ENCODE data around the gene MCOLN1. TPM values are rescaled to one million over a fixed set of nuclear protein-coding genes. Genes with fewer than 3 reads are reported as not detected.

Gene MCOLN1
- total and polyA plus RNA-seq, 2 experiments from 2014 or later, result 15.5 to 55.5 TPM

- no peak overlapping the region for H3K27ac ChIP-seq
- H3K9me3 ChIP-seq (ENCODE audit: low read depth), result no peaks in the 10 kb centered on the region
- no peaks in the 10 kb centered on the region for H3K9me2 ChIP-seq (replicated peaks; ENCODE audit: insufficient read depth)
- 96% methylated on average over 15 of the region's 18 CpGs for WGBS (ENCODE audit: low lambda C conversion rate, missing lambda C conversion rate)
- no peak for DNase-seq (ENCODE audit: low spot score)
- no peaks in the 10 kb centered on the region for H3K36me3 ChIP-seq (replicated peaks; ENCODE audit: insufficient read depth, low read depth)
- no peaks in the 10 kb centered on the region for H4K20me1 ChIP-seq (ENCODE audit: insufficient read depth, poor library complexity, severe bottlenecking)
- no peak for TF ChIP-seq CTCF (IDR thresholded peaks at IDR 0.05; ENCODE audit: poor library complexity)
- TF ChIP-seq EZH2 (IDR thresholded peaks at IDR 0.05; ENCODE audit: borderline replicate concordance), result no peak
- TF ChIP-seq EZH2phosphoT487 (IDR thresholded peaks at IDR 0.05; ENCODE audit: low read depth, severe bottlenecking, unreplicated experiment), result no peak
- no peaks in the 10 kb centered on the region for H3K27me3 ChIP-seq
- H3K4me3 ChIP-seq, result no peak overlapping the region
- H3K4me1 ChIP-seq (ENCODE audit: insufficient read depth), result no peaks in the 10 kb centered on the region
- H2AFZ ChIP-seq, result no peak overlapping the region
- no peak overlapping the region for H3K4me2 ChIP-seq
- H3K79me2 ChIP-seq, result no peaks in the 10 kb centered on the region
Observed at GRCh38 chr19:7558667-7559066, 36.2 kb downstream of the MCOLN1 start.

GRCh38 chr19:7559102-7559501 lies 36.7 kb downstream of the MCOLN1 start:
- no peak overlapping the region for H3K27ac ChIP-seq
- no peaks in the 10 kb centered on the region for H3K79me2 ChIP-seq
- H3K36me3 ChIP-seq (replicated peaks; ENCODE audit: insufficient read depth, low read depth), result no peaks in the 10 kb centered on the region
- WGBS (ENCODE audit: low lambda C conversion rate, missing lambda C conversion rate), result 72% methylated on average over 4 of the region's 4 CpGs
- no peaks in the 10 kb centered on the region for H3K9me3 ChIP-seq (ENCODE audit: low read depth)
- H3K4me2 ChIP-seq, result no peak overlapping the region
- no peak overlapping the region for H2AFZ ChIP-seq
- H3K9me2 ChIP-seq (replicated peaks; ENCODE audit: insufficient read depth), result no peaks in the 10 kb centered on the region
- no peaks in the 10 kb centered on the region for H4K20me1 ChIP-seq (ENCODE audit: insufficient read depth, poor library complexity, severe bottlenecking)
- no peaks in the 10 kb centered on the region for H3K27me3 ChIP-seq
- no peak overlapping the region for H3K4me3 ChIP-seq
- no peak for DNase-seq (ENCODE audit: low spot score)
- no peaks in the 10 kb centered on the region for H3K4me1 ChIP-seq (ENCODE audit: insufficient read depth)
- no peak for TF ChIP-seq EZH2phosphoT487 (IDR thresholded peaks at IDR 0.05; ENCODE audit: low read depth, severe bottlenecking, unreplicated experiment)
- no peak for TF ChIP-seq EZH2 (IDR thresholded peaks at IDR 0.05; ENCODE audit: borderline replicate concordance)
- no peak for TF ChIP-seq CTCF (IDR thresholded peaks at IDR 0.05; ENCODE audit: poor library complexity)

GRCh38 chr19:7560255-7560654 lies 37.8 kb downstream of the MCOLN1 start:
- H3K27ac ChIP-seq, result no peak overlapping the region
- no peaks in the 10 kb centered on the region for H3K36me3 ChIP-seq (replicated peaks; ENCODE audit: insufficient read depth, low read depth)
- H3K79me2 ChIP-seq, result no peaks in the 10 kb centered on the region
- H3K4me1 ChIP-seq (ENCODE audit: insufficient read depth), result no peaks in the 10 kb centered on the region
- H3K4me2 ChIP-seq, result no peak overlapping the region
- no peak overlapping the region for H3K4me3 ChIP-seq
- H3K9me3 ChIP-seq (ENCODE audit: low read depth), result no peaks in the 10 kb centered on the region
- no peaks in the 10 kb centered on the region for H3K27me3 ChIP-seq
- DNase-seq (ENCODE audit: low spot score), result no peak
- no peak overlapping the region for H2AFZ ChIP-seq
- WGBS (ENCODE audit: low lambda C conversion rate, missing lambda C conversion rate), result 89% methylated on average over 2 of the region's 2 CpGs
- no peaks in the 10 kb centered on the region for H3K9me2 ChIP-seq (replicated peaks; ENCODE audit: insufficient read depth)
- no peak for TF ChIP-seq CTCF (IDR thresholded peaks at IDR 0.05; ENCODE audit: poor library complexity)
- no peak for TF ChIP-seq EZH2 (IDR thresholded peaks at IDR 0.05; ENCODE audit: borderline replicate concordance)
- TF ChIP-seq EZH2phosphoT487 (IDR thresholded peaks at IDR 0.05; ENCODE audit: low read depth, severe bottlenecking, unreplicated experiment), result no peak
- H4K20me1 ChIP-seq (ENCODE audit: insufficient read depth, poor library complexity, severe bottlenecking), result no peaks in the 10 kb centered on the region

GRCh38 chr19:7561325-7561724 lies 38.9 kb downstream of the MCOLN1 start:
- 98% methylated on average over 6 of the region's 17 CpGs for WGBS (ENCODE audit: low lambda C conversion rate, missing lambda C conversion rate)
- H3K36me3 ChIP-seq (replicated peaks; ENCODE audit: insufficient read depth, low read depth), result no peaks in the 10 kb centered on the region
- no peak overlapping the region for H3K4me2 ChIP-seq
- H3K27me3 ChIP-seq, result no peaks in the 10 kb centered on the region
- no peak for DNase-seq (ENCODE audit: low spot score)
- H3K9me2 ChIP-seq (replicated peaks; ENCODE audit: insufficient read depth), result no peaks in the 10 kb centered on the region
- no peaks in the 10 kb centered on the region for H3K4me1 ChIP-seq (ENCODE audit: insufficient read depth)
- TF ChIP-seq CTCF (IDR thresholded peaks at IDR 0.05; ENCODE audit: poor library complexity), result no peak
- TF ChIP-seq EZH2phosphoT487 (IDR thresholded peaks at IDR 0.05; ENCODE audit: low read depth, severe bottlenecking, unreplicated experiment), result no peak
- TF ChIP-seq EZH2 (IDR thresholded peaks at IDR 0.05; ENCODE audit: borderline replicate concordance), result no peak
- no peak overlapping the region for H3K27ac ChIP-seq
- no peaks in the 10 kb centered on the region for H3K9me3 ChIP-seq (ENCODE audit: low read depth)
- H2AFZ ChIP-seq, result no peak overlapping the region
- no peak overlapping the region for H3K4me3 ChIP-seq
- H4K20me1 ChIP-seq (ENCODE audit: insufficient read depth, poor library complexity, severe bottlenecking), result no peaks in the 10 kb centered on the region
- H3K79me2 ChIP-seq, result no peaks in the 10 kb centered on the region

Data from hepatocyte (in vitro differentiated cells).